Measurements from ENCODE around the gene LHX1.

Gene LHX1

GRCh38 chr17:36937001-36937958, at the start of gene LHX1:
Gene LHX1 (plus strand): TSS chr17:36937475. CDS start chr17:36938198, 723 bp downstream.
- no peak for DNase-seq (ENCODE audit: low read depth)

GRCh38 chr17:36888236-36888951, 48.9 kb upstream of the LHX1 start:
- no peak for DNase-seq (ENCODE audit: low read depth)

DNA sequence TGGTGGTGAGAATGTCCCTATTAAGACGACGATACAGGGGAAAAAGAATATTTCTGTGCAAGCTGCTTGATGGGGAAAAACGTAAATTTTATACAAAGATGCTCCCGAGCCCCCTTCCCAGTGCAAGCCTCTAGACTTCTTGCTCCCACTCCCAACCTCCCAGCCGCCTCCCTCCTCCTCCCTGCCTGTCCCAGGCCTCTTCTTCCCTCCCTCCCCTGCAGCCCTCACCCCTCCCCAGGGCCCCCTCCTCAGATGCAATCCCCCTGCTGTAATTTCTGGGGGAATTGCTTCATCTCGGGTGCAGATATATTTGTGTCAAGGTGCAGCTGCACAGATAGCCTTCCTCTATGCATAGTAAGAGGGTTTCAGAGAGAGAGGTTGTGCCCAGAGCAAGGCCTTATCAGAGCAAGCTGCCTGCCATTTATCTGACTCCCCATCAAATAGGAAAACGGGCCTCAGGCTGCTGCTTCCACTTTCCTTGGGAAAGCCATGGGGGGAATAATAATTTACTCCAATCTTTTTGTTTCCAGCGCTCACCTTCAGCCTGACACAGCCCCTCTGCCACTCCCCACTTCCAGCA, 47.4 kb upstream of the LHX1 start:
- no peak for DNase-seq (ENCODE audit: low read depth)

- no peak for DNase-seq (ENCODE audit: low read depth)
These were observed 46.7 kb upstream of the LHX1 start for GRCh38 chr17:36890398-36891168.

GRCh38 chr17:36892112-36892838, 45.0 kb upstream of the LHX1 start:
- DNase-seq (ENCODE audit: low read depth) = no peak

- DNase-seq (ENCODE audit: low read depth) = no peak
These were observed 43.1 kb upstream of the LHX1 start for GRCh38 chr17:36894177-36894576.

DNA sequence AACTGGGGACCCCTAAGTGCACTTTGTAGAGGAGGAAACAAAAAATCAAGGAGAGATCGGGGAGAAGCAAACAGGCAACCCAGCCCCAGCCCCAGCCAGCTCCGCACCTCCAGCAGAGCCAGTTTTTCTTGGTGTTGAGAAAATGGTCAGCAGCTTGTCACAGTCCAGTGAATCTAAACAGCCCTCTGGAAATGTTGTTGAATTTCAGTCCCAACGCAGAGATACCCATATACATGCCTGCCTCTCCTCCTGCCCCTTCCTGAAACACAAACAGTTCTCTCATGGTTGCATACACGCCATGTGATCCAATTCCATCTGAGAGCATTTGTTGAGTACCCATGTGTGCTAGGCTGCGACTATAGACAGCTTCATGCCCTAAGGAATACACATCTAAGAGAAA, 42.4 kb upstream of the LHX1 start:
- DNase-seq (ENCODE audit: low read depth) = no peak

DNA sequence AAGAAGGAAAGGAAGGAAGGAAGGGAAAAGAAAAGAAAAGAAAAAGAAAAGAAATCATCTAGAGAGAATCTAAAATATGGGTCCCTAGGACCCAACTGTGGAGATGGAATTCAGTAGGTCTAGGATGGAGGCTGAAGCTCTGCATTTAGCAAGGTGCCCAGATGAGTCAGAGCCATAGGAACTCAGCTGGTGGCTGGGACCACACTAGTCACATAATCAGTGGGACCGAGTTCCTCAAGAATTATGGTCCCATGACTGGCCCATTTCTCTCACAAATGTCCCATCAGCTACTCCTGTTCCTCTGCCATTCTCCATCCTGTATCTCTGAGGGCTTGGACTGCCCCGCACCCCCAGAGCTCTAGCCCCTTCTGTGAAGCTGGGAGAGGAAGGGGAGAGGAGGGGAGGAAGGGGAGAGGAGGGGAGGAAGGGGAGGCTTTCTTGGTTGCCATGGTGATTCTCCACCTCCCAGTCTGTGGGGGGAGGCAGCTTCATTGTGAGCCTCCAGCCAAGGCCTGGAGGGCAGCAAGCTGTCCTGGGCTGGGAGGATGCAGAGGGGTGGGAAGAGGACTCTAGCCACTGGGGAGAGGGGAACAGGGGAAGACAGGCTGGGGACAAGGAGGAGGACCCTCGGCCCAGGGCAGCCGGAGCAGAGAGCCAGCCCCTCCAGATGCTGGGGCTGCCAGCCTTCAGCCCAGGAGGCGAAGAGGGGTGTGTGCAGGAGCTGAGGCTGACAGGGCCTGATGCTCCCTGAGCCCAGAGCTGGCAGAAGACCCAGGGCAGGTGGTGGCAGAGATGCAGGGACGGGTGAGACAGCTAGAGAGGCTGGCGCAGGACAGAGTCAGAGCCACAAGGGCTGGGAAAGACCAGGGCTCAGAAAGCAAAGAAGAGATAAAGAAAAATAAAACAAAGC, 37.8 kb upstream of the LHX1 start:
- DNase-seq (ENCODE audit: low read depth) = no peak

DNA sequence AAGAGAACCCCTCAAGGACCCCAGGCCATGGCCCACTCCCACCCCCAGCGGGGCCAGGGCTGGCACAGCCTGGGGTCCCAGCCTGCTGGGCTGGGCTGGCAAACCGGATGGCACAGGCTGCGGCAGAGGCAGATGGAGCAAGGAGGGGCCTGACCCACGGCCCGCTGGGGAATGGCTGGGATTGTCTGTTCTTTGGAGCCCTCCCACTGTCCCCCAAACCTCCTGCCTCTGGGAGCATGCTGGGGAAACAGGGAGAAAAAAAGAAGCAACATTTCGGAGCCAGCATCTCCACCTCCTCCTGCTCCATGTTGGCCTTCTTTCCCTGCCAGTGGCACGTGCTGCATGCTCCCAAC, 37.1 kb upstream of the LHX1 start:
- no peak for DNase-seq (ENCODE audit: low read depth)

DNA sequence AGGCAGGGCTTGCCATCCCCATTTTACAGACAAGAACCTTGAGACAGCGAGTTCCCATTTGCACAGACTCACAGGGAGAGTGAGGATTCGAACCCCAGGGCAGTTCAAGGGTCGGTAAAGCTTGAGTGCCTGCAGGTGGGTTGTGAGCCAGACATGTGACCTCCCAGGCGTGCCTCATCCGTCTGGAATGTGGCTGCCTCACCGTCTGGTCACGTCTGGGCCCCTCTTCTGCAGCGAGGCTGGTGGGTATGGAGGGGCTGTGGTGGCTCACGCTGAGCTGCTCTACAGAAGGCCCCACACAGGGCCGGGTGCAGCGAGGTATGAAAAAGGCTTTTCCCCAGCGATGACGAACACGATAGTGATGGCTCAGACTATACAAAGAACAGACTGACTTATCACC, 35.8 kb upstream of the LHX1 start:
- DNase-seq (ENCODE audit: low read depth) = no peak

- no peak for DNase-seq (ENCODE audit: low read depth)
These were observed 29.9 kb upstream of the LHX1 start for GRCh38 chr17:36907407-36907806.

- DNase-seq (ENCODE audit: low read depth) = no peak
These were observed 26.8 kb upstream of the LHX1 start for GRCh38 chr17:36910513-36910912.

- DNase-seq (ENCODE audit: low read depth) = no peak
These were observed 26.3 kb upstream of the LHX1 start for GRCh38 chr17:36911001-36911400.

- no peak for DNase-seq (ENCODE audit: low read depth)
These were observed 24.1 kb upstream of the LHX1 start for GRCh38 chr17:36913132-36913531.

- DNase-seq (ENCODE audit: low read depth) = no peak
These were observed 19.0 kb upstream of the LHX1 start for GRCh38 chr17:36918211-36918691.

DNA sequence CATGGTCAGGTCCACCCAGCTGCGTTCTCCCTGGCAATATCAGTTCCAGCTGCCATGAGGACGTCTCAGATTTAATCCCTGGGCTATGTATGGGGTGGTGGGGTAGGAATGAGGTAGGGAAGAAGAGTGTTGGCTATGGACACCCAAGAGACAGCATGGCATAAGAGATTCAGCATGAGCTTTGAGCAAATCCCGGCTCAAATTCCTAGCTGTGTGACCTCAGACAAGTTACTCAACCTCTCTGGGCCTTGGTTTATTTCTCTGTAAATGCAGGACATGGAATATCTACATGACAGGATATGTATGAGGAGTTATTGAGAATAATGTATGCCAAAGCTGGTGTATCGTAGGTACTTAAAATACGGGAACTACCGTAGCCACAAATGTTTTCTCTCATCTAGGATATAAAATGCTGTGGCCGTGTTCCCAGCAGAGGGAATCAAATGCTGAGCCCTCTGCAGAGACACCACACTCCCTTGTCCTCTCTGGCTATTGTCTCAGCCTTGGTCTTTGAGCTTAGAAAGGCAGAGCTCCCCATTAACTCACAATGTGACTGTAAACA, 17.8 kb upstream of the LHX1 start:
- no peak for DNase-seq (ENCODE audit: low read depth)

DNA sequence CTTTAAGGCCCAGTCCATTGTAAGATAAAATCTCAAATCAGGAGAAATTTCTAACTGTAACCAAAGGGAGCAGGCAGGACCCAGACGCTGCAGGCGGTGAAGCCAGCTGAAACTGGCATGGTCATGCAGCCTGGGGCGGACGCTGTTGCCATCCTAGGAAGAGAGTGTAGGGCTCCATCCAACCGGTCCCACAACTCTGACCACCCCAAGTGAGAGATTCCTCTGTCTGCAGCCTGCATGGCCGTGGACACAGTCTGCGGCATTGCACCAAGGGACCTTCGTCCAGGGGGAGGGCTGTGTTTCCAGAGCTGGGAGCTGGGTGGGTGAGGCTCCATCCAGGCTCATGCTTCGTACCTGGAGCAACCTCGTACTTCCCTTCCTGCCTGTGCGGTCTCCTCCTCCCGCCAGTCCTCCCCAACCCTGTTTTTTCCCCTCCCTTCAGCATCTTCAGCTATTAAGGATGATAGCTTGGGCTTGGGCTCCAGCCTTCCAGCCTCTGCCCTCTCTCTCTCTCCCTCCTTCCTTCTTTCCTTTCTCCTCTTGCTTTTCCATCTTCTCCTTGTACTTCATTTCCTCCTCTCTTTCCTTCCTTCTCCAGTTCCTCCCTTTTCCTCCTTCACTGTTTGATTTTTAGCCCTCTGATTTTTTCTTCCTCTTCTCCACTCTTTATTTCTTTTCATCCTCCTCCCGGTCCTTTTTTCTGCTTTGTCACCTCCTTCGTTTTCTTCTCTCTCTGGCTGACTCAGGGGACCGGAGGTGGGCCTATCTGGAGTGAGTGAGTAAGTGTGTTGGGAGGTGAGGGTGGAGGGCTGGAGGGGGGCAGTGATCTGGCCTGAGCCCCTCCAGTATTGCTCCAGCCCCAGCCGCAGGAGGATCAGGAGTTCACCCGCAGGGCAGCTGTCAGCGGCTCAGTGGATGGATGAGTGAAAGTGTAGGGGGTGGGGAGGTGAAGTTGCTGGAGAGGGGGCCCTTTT, 17.0 kb upstream of the LHX1 start:
- DNase-seq (ENCODE audit: low read depth) = no peak

DNA sequence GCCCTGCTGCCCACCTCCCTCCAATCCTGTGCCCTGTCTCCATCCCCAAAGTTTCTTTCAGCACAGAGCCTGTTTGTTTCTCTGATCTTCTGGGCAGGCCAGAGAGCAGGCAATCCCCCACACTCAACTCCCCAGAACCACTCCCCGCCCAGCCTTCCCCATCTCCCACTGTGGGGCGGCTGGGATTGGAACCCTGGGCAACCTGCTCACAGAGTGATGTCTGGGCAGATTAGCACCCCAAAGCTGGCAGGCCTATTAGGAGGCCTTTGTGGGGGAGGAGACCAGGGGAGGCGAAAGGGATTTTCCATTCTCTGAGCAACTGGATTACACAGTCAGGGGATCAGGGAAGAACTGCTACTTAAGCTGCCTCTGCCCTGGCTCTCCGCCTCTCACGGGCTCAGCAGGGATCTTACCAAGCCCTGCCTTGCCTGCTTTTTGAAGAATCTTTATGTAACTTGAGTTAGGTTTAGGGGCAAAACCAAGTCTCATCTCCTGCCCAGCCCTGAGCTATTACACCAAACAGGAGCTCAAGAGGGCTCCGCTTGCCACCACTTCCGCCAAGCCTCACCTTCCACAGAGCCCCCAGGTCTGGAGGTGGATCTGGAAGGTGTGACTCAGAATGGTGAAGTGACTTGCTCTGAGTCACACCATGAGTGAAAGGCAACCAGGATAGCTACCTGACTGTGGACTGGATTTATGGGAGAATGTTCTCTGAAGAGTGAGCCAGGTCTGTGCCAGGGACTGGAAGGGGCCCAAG, 16.0 kb upstream of the LHX1 start:
- DNase-seq (ENCODE audit: low read depth) = no peak

Measured in stimulated activated CD8-positive, alpha-beta memory T cell treated with anti-CD3 and anti-CD28 coated beads, Interleukin-15, amount 100 ng/mL, for 1 hour (primary cell).